A549 (cell line): ENCODE measurements around the gene KCNQ5. TPM values are rescaled to one million over a fixed set of nuclear protein-coding genes. Genes with fewer than 3 reads are reported as not detected.

Experiments
- ATAC-seq, 2 experiments: fragments of 200-7000 bp in 1 of 2; fragments of >200 bp in 1 of 2; cut with Nextera tagmentation in 1 of 2; cut with Tn5 transposase in 1 of 2; 3 replicates each; pipeline versions ENCODE4 v1.8.0 to v1.9.1; 2018 to 2020; ENCODE audit warnings: mild to moderate bottlenecking in 1 of 2, moderate library complexity in 1 of 2
- CTCF ChIA-PET: fragments of 300-600 bp; sonication (Branson Sonifier 250); formaldehyde crosslinking; extraction: SDS; loops from one replicate; lab custom pipeline; 2021; ENCODE audit warnings: antibody characterized with exemption, inconsistent platforms; lab: Yijun Ruan, JAX
- POLR2A ChIA-PET: fragments of 350-600 bp; formaldehyde crosslinking; extraction: SDS; loops from one replicate; lab custom pipeline; 2021; ENCODE audit warnings: antibody characterized with exemption, inconsistent platforms; lab: Yijun Ruan, JAX
- DNase-seq, 2 experiments: peaks; one replicate each; pipeline versions ENCODE4 v3.0.0 to v3.0.0-alpha.2; 2011 to 2016; ENCODE audit warnings: low read depth in 1 of 2, low spot score in 1 of 2
- FAIRE-seq: peaks from 2 replicates; lab custom pipeline; 2011; peaks lifted over from hg19 to GRCh38; lab: Jason Lieb, UNC
- H3K27ac ChIP-seq, 2 experiments: fragments of >200 bp; sonication (Bioruptor Twin); formaldehyde crosslinking; 3 replicates each; pipeline ENCODE4 v1.5.1; 2016 to 2017
- H3K4me1 ChIP-seq: fragments of >200 bp; sonication (Bioruptor Twin); formaldehyde crosslinking; 3 replicates; pipeline ENCODE4 v1.6.1; 2016
- H3K4me2 ChIP-seq: fragments of >200 bp; sonication (Bioruptor Twin); formaldehyde crosslinking; 3 replicates; pipeline ENCODE4 v1.6.1; 2016
- H3K4me3 ChIP-seq: fragments of >200 bp; sonication (Bioruptor Twin); formaldehyde crosslinking; 3 replicates; pipeline ENCODE4 v1.5.1; 2016
- H3K9me3 ChIP-seq: fragments of >200 bp; sonication (Bioruptor Twin); formaldehyde crosslinking; 3 replicates; pipeline ENCODE4 v1.6.1; 2016
- BHLHE40 ChIP-seq: IDR thresholded peaks from 2 replicates; pipeline ENCODE4 v1.6.1; 2012; ENCODE audit warnings: low read depth, low read length, inconsistent platforms
- CBX2 ChIP-seq: fragments of 200-600 bp; sonication (generic); IDR thresholded peaks from 2 replicates; pipeline ENCODE4 v1.6.1; 2016; ENCODE audit warnings: low read depth, mild to moderate bottlenecking, borderline replicate concordance
- CBX8 ChIP-seq: fragments of 200-600 bp; sonication (generic); IDR thresholded peaks from 2 replicates; pipeline ENCODE4 v1.6.1; 2016
- CEBPB ChIP-seq, 2 experiments: fragments of >200 bp in 1 of 2; sonication (Bioruptor Twin) in 1 of 2; formaldehyde crosslinking in 1 of 2; IDR thresholded peaks; 2 replicates each; pipeline ENCODE4 v1.6.1; 2012 to 2016
- CHD2 ChIP-seq: fragments of 150-350 bp; IDR thresholded peaks from 2 replicates; pipeline ENCODE4 v1.6.1; 2014; ENCODE audit warnings: low read length; ENCODE audit not compliant: partially characterized antibody
- CTCF ChIP-seq: fragments of >200 bp; sonication (Bioruptor Twin); formaldehyde crosslinking; IDR thresholded peaks from 3 replicates; pipeline ENCODE4 v1.5.1; 2016
- E2F6 ChIP-seq: IDR thresholded peaks from 2 replicates; pipeline ENCODE4 v1.6.1; 2012; ENCODE audit warnings: low read depth, borderline replicate concordance
- EP300 ChIP-seq, 2 experiments: fragments of >200 bp; sonication (Bioruptor Twin); formaldehyde crosslinking; IDR thresholded peaks; 2 replicates in 1 of 2; 3 replicates in 1 of 2; pipeline ENCODE4 v1.6.1; 2016 to 2017
- FOXS1 ChIP-seq: fragments of 250-450 bp; sonication (Bioruptor Pico); IDR thresholded peaks from 2 replicates; pipeline ENCODE4 v1.5.0; 2020; ENCODE audit warnings: mild to moderate bottlenecking, moderate library complexity
- HDAC2 ChIP-seq: fragments of 200-600 bp; sonication (generic); IDR thresholded peaks from 2 replicates; pipeline ENCODE4 v1.6.1; 2016
- JUN ChIP-seq, 2 experiments: fragments of >200 bp; sonication (Bioruptor Twin); formaldehyde crosslinking; IDR thresholded peaks; 2 replicates in 1 of 2; 3 replicates in 1 of 2; pipeline ENCODE4 v1.6.1; 2016 to 2017
- JUNB ChIP-seq: fragments of >200 bp; sonication (Bioruptor Twin); formaldehyde crosslinking; IDR thresholded peaks from 2 replicates; pipeline ENCODE4 v1.6.1; 2016
- KDM1A ChIP-seq: fragments of 200-600 bp; sonication (generic); IDR thresholded peaks from 2 replicates; pipeline ENCODE4 v1.6.1; 2016; ENCODE audit warnings: low read depth, mild to moderate bottlenecking
- MYC ChIP-seq: IDR thresholded peaks from 2 replicates; pipeline ENCODE4 v1.6.1; 2012; ENCODE audit warnings: mild to moderate bottlenecking, inconsistent platforms, low read length, improper control_type of control experiment, borderline replicate concordance
- NPAS2 ChIP-seq: fragments of 250-450 bp; sonication (Bioruptor Pico); IDR thresholded peaks from 2 replicates; pipeline ENCODE4 v1.8.0; 2022; ENCODE audit warnings: mild to moderate bottlenecking, moderate library complexity, borderline replicate concordance
- NR3C1 ChIP-seq: fragments of >200 bp; sonication (Bioruptor Twin); formaldehyde crosslinking; IDR thresholded peaks from 3 replicates; pipeline ENCODE4 v1.6.1; 2017
- RNF2 ChIP-seq: fragments of 200-600 bp; sonication (generic); IDR thresholded peaks from 2 replicates; pipeline ENCODE4 v1.6.1; 2016; ENCODE audit warnings: low read depth, mild to moderate bottlenecking, antibody characterized with exemption, moderate library complexity, borderline replicate concordance
- SREBF2 ChIP-seq: fragments of 450-650 bp; IDR thresholded peaks from 2 replicates; pipeline ENCODE4 v1.6.1; 2014; ENCODE audit warnings: mild to moderate bottlenecking, moderate library complexity
- TFCP2L1 ChIP-seq: fragments of 250-450 bp; sonication (Bioruptor Pico); IDR thresholded peaks from 2 replicates; pipeline ENCODE4 v1.5.0; 2021; ENCODE audit warnings: mild to moderate bottlenecking
- USF2 ChIP-seq: fragments of 450-650 bp; IDR thresholded peaks from 2 replicates; pipeline ENCODE4 v1.6.1; 2014; ENCODE audit warnings: antibody characterized with exemption
- ZFP36 ChIP-seq: fragments of 450-650 bp; IDR thresholded peaks from 2 replicates; pipeline ENCODE4 v1.6.1; 2014; ENCODE audit warnings: borderline replicate concordance; ENCODE audit not compliant: partially characterized antibody
- ZNF302 ChIP-seq: fragments of 250-450 bp; sonication (Bioruptor Pico); IDR thresholded peaks from 2 replicates; pipeline ENCODE4 v1.9.0; 2021; ENCODE audit warnings: inconsistent platforms, mild to moderate bottlenecking, moderate library complexity
- WGBS: methylation state at CpG from one replicate; pipeline ENCODE4 v1.1.6; 2017; ENCODE audit errors: missing lambda C conversion rate; 5-methylcytosine and 5-hydroxymethylcytosine counted together
- polyA plus RNA-seq, 4 experiments: library from polyadenylated mRNA; depleted of rRNA in 3 of 4; stranded (reverse); fragments of >200 nt; fragmentation: RNase III in 1 of 4; extraction: RNeasy Plus Mini Kit Qiagen cat#74134 plus additional on column Dnase treatment in 1 of 4; gene quantifications; 2 replicates in 3 of 4; 3 replicates in 1 of 4; pipeline ENCODE4 v1.2.3, GENCODE V29; 2011 to 2017
- TF ChIP-seq, protein P1 (sequence below): fragments of >200 bp; sonication (Bioruptor Twin); formaldehyde crosslinking; IDR thresholded peaks from 2 replicates; pipeline ENCODE4 v1.6.1; 2016
- TF ChIP-seq, protein P2 (sequence below): fragments of >200 bp; sonication (Bioruptor Twin); formaldehyde crosslinking; IDR thresholded peaks from 3 replicates; pipeline ENCODE4 v1.6.1; 2016
- TF ChIP-seq, protein P3 (sequence below): IDR thresholded peaks from 2 replicates; pipeline ENCODE4 v1.6.1; 2012

KCNQ5 gene
- polyA plus RNA-seq, 2 of the 4 experiments (the other 2 are of a cell fraction): 1.2 to 1.3 TPM

DNA sequence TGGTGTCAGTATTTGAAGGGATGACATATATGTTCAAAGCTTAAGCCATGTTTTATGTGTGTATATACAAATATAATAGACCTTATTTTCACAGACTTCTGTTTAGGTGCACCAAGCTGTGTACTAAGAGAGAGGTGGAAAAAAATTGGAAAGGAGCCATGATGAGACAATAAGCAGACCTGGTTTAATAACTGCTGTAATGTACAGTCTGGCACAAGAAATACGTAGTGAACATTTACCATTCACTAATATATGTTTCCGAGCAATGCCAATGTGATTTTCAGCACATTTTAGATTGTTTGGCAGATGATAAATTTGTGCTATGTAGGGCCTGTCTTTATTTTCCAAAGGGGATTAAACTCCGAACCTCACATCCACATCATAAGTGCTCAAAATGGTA lies 487.1 kb downstream of the KCNQ5 start:
- Histone ChIP-seq H3K9me3 (no peaks in the 10 kb centered on the region), H3K4me1 (peaks cover 6% of the 10 kb centered on the region; the same call in 1 of the 3 replicates), H3K27ac (no peak overlapping the region)
- no peak for ATAC-seq
- POLR2A ChIA-PET: no interaction called here
- DNase-seq: no peak
- no peak for FAIRE-seq
- TF ChIP-seq MYC: no peak
- TF ChIP-seq USF2: no peak
- TF ChIP-seq, protein P1, sequence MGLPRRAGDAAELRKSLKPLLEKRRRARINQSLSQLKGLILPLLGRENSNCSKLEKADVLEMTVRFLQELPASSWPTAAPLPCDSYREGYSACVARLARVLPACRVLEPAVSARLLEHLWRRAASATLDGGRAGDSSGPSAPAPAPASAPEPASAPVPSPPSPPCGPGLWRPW: no peak
- no peak for TF ChIP-seq HDAC2
- no peak for TF ChIP-seq JUN (IDR thresholded peaks at IDR 0.05)
- TF ChIP-seq TFCP2L1 (CRISPR knock-in tag): no peak
- TF ChIP-seq NR3C1: no peak
- no peak for TF ChIP-seq CEBPB (IDR thresholded peaks at IDR 0.05)
- TF ChIP-seq KDM1A: no peak
- no peak for TF ChIP-seq EP300 (IDR thresholded peaks at IDR 0.05)
- no peak for TF ChIP-seq CBX8
- TF ChIP-seq BHLHE40: no peak
- TF ChIP-seq ZFP36: no peak
- TF ChIP-seq CTCF: no peak
- TF ChIP-seq, all 56 proteins: peak for 0
- H3K4me3 ChIP-seq: no peak overlapping the region
- CTCF ChIA-PET: interaction anchor here (1.2 kb wide), 1 partner anchor 493 kb away, joined by 3 read pairs; no protein-coding TSS in a partner anchor
- no peak overlapping the region for H3K4me2 ChIP-seq
- 95% methylated on average over 3 of the region's 3 CpGs for WGBS

GRCh38 chr6:73109659-73110058 lies 487.8 kb downstream of the KCNQ5 start:
- no peak overlapping the region for H3K4me2 ChIP-seq
- DNase-seq: no peak
- H3K4me3 ChIP-seq: no peak overlapping the region
- ChIA-PET POLR2A (no interaction called here), CTCF (interaction anchor here (0.8 to 1.2 kb wide), 2 partner anchors 20 to 493 kb away, joined by 3 read pairs; no protein-coding TSS in a partner anchor)
- no peak for TF ChIP-seq E2F6
- no peak for TF ChIP-seq CBX2
- TF ChIP-seq ZNF302 (CRISPR knock-in tag): no peak
- no peak for TF ChIP-seq KDM1A
- TF ChIP-seq CHD2: no peak
- TF ChIP-seq, protein P2, sequence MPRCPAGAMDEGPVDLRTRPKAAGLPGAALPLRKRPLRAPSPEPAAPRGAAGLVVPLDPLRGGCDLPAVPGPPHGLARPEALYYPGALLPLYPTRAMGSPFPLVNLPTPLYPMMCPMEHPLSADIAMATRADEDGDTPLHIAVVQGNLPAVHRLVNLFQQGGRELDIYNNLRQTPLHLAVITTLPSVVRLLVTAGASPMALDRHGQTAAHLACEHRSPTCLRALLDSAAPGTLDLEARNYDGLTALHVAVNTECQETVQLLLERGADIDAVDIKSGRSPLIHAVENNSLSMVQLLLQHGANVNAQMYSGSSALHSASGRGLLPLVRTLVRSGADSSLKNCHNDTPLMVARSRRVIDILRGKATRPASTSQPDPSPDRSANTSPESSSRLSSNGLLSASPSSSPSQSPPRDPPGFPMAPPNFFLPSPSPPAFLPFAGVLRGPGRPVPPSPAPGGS: no peak
- TF ChIP-seq, protein P3, sequence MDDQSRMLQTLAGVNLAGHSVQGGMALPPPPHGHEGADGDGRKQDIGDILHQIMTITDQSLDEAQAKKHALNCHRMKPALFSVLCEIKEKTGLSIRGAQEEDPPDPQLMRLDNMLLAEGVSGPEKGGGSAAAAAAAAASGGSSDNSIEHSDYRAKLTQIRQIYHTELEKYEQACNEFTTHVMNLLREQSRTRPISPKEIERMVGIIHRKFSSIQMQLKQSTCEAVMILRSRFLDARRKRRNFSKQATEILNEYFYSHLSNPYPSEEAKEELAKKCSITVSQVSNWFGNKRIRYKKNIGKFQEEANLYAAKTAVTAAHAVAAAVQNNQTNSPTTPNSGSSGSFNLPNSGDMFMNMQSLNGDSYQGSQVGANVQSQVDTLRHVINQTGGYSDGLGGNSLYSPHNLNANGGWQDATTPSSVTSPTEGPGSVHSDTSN: no peak
- no peak for TF ChIP-seq RNF2
- no peak for TF ChIP-seq BHLHE40
- TF ChIP-seq, protein P1: no peak
- TF ChIP-seq NPAS2: no peak
- TF ChIP-seq FOXS1: no peak
- TF ChIP-seq JUN (IDR thresholded peaks at IDR 0.05): no peak
- no peak for TF ChIP-seq SREBF2
- TF ChIP-seq JUNB: no peak
- no peak for TF ChIP-seq CTCF
- ATAC-seq: no peak
- no peak for FAIRE-seq
- H3K27ac ChIP-seq: no peak overlapping the region
- WGBS: 26% methylated on average over 3 of the region's 3 CpGs
- no peaks in the 10 kb centered on the region for H3K9me3 ChIP-seq
- peaks cover 6% of the 10 kb centered on the region; the same call in 1 of the 3 replicates for H3K4me1 ChIP-seq
